ENCODE measurements around the gene CABYR. TPM values are rescaled to one million over a fixed set of nuclear protein-coding genes. Genes with fewer than 3 reads are reported as not detected.

CABYR gene, protein sequence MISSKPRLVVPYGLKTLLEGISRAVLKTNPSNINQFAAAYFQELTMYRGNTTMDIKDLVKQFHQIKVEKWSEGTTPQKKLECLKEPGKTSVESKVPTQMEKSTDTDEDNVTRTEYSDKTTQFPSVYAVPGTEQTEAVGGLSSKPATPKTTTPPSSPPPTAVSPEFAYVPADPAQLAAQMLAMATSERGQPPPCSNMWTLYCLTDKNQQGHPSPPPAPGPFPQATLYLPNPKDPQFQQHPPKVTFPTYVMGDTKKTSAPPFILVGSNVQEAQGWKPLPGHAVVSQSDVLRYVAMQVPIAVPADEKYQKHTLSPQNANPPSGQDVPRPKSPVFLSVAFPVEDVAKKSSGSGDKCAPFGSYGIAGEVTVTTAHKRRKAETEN
- 1 to 10 TPM; 1.3 to 3.3 (median 2.5) TPM for total RNA-seq

DNA sequence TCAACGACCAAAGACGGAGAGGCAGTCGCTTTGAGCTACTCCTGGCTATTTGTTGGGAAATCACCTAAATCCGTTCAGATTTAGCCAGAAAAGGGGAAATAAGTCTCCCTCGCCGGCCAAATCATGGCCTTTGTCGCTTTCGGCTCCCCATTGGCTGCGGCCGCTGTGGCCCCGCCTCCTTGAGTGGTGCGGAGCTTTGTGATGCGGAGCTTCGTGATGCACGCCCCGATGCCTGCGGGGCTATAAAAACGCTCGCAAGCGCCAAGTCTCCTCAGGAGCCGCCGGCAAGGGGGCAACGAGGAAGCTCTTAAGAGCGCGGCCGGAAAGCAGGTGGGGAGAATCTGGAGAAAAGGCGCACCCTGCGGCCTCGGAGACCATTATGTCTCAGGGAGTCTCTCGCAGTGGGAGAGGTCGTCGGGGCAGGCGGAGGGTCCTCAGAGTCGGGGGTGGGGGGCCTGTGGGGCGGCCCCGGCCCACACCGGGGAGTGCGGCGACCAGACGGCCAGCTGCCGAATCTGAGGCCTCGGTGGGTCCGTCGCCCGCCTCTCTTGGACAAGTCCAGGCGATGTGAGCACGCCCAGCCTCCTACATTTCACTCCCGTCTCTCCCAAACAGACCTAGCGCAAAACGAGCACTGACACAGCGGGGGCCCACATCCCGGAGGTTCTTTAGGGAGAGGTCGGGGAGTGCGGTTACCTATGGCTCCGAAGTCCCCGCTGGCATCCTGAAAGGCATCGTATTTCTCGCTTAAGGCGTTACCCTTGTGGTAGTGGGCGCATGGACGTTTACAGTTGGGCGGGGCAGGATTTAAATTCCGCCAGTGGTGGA, at the start of gene CABYR:
Gene CABYR (plus strand): TSS at position 274 of the 828 bp plus-strand sequence. CDS start 4,053 bp downstream, outside the sequence.
- no peaks in the 10 kb centered on the region for H3K36me3 ChIP-seq
- peak; percentile 93 for DNase-seq (ENCODE audit: extremely low spot score)
- under 1% methylated on average over 30 of the region's 63 CpGs for WGBS
- TF ChIP-seq, protein P1, sequence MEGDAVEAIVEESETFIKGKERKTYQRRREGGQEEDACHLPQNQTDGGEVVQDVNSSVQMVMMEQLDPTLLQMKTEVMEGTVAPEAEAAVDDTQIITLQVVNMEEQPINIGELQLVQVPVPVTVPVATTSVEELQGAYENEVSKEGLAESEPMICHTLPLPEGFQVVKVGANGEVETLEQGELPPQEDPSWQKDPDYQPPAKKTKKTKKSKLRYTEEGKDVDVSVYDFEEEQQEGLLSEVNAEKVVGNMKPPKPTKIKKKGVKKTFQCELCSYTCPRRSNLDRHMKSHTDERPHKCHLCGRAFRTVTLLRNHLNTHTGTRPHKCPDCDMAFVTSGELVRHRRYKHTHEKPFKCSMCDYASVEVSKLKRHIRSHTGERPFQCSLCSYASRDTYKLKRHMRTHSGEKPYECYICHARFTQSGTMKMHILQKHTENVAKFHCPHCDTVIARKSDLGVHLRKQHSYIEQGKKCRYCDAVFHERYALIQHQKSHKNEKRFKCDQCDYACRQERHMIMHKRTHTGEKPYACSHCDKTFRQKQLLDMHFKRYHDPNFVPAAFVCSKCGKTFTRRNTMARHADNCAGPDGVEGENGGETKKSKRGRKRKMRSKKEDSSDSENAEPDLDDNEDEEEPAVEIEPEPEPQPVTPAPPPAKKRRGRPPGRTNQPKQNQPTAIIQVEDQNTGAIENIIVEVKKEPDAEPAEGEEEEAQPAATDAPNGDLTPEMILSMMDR (IDR thresholded peaks at IDR 0.05), result no peak
- TF ChIP-seq EP300 (IDR thresholded peaks at IDR 0.05) (no peak), POLR2AphosphoS5 (IDR thresholded peaks at IDR 0.05) (peak; percentile 70 to 91), POLR2A (IDR thresholded peaks at IDR 0.05; ENCODE audit: low read depth) (peak; percentile 20)
- no peaks in the 10 kb centered on the region for H3K9me3 ChIP-seq
- H3K27me3 ChIP-seq, result no peaks in the 10 kb centered on the region
- H3K4me1 ChIP-seq, result peaks cover 0 to 18% (median 17%) of the 10 kb centered on the region in 4 donors
- peak within 1 kb of the TSS; percentile 48 to 68 (median 56) for H3K27ac ChIP-seq (replicated peaks in 1 of 4)
- H3K4me3 ChIP-seq, result peak within 1 kb of the TSS; percentile 58 to 75 (median 63)
- intact Hi-C loops (cut with DNase I), result no loop called here

DNA sequence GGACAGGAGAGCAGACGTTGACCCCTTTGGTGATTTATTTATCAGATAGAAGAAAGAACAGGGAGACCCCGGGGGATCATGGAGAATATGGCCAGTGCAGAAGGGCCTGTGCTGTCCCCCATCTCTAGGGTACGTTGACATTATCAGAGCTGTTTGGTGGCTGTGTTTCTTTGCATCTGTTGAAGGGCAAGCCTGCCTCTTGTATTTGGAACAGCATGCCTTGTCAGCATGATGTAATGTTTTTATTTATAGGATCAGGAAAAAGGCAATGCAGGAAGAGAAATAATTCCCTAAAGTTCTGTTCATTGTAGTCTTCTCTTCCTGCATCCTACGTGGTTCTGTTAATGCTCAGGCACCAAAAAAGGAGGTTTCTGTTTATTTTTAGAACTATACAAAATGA, 49.8 kb upstream of the CABYR start:
- H3K9me3 ChIP-seq, result no peaks in the 10 kb centered on the region
- intact Hi-C loops (cut with DNase I), result no loop called here
- peak; percentile 68 for DNase-seq (ENCODE audit: extremely low spot score)
- peaks cover 0 to 13% (median 9%) of the 10 kb centered on the region in 4 donors for H3K4me1 ChIP-seq
- no peak for TF ChIP-seq POLR2AphosphoS5 (IDR thresholded peaks at IDR 0.05)
- TF ChIP-seq POLR2A (IDR thresholded peaks at IDR 0.05; ENCODE audit: low read depth), result no peak
- H3K4me3 ChIP-seq, result no peak overlapping the region
- 41% methylated on average over 4 of the region's 4 CpGs for WGBS
- peaks cover 0 to 12% (median 3%) of the 10 kb centered on the region in 4 donors for H3K36me3 ChIP-seq
- H3K27me3 ChIP-seq, result no peaks in the 10 kb centered on the region
- no peak overlapping the region for H3K27ac ChIP-seq (replicated peaks in 1 of 4)

DNA sequence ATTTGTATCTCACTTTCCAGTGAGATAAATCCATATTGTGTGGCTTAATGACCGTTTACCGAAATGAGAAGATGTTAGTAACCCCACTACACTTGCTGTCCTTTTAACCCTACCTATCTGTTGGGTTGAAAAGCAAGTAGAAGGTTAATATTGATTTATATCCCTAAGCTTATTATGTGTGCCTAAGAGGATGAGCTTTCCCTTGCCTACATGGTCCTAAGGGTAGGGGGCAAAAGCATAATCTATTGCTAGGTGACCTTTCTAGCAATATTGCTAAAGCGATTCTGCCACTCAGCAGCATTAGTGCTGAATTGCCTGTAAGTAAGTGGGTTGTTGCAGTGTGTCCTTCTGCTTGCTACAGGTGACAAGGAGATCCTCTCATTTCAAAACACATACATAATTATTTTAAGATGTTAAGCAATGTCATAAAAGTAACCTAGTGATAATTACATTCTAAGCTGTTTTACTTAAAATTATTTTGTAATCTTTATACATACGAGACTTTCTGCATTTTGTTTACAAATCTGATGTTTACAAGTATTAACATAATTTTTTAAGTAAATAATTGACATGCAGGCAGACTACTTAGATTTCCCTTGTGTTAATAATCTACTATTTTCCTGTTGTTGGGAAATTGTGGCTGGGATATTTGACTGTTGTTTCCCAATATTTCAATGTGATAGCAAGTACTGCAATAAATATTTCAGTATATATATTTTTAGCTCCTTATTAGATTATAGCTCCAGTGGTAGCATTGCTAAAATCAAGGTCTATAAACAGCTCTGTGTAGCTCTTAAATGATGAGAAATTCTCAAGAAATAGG, 49.1 kb upstream of the CABYR start:
- no peak overlapping the region for H3K4me3 ChIP-seq
- TF ChIP-seq, protein P1 (IDR thresholded peaks at IDR 0.05), result no peak
- no peak for TF ChIP-seq POLR2AphosphoS5 (IDR thresholded peaks at IDR 0.05)
- no peak for TF ChIP-seq POLR2A (IDR thresholded peaks at IDR 0.05; ENCODE audit: low read depth)
- no peak for TF ChIP-seq EP300 (IDR thresholded peaks at IDR 0.05)
- no peaks in the 10 kb centered on the region for H3K27me3 ChIP-seq
- WGBS, result 76% methylated on average over 4 of the region's 4 CpGs
- H3K4me1 ChIP-seq, result peaks cover 0 to 13% (median 9%) of the 10 kb centered on the region in 4 donors
- intact Hi-C loops (cut with DNase I), result no loop called here
- DNase-seq (ENCODE audit: extremely low spot score), result peak; percentile 7
- H3K9me3 ChIP-seq, result no peaks in the 10 kb centered on the region
- H3K36me3 ChIP-seq, result peaks cover 0 to 5% (median 0%) of the 10 kb centered on the region in 4 donors
- no peak overlapping the region for H3K27ac ChIP-seq (replicated peaks in 1 of 4)

DNA sequence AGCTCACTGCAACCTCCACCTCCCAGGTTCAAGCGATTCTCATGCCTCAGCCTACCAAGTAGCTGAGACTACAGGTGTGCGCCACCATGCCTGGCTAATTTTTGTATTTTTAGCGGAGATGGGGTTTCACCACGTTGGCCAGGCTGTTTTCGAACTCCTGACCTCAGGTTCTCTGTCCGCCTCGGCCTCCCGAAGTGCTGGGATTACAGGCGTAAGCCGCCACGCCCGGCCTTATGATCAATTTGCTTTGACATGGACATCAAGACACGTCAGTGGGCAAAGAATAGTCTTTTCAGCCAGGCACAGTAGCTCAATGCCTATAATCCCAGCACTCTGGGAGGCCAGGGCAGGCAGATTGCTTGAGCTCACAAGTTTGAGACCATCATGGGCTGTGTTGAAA, 48.0 kb upstream of the CABYR start:
- H3K27ac ChIP-seq (replicated peaks in 1 of 4), result no peak overlapping the region
- no peak overlapping the region for H3K4me3 ChIP-seq
- peak; percentile 55 for DNase-seq (ENCODE audit: extremely low spot score)
- TF ChIP-seq POLR2A (IDR thresholded peaks at IDR 0.05; ENCODE audit: low read depth) (no peak), POLR2AphosphoS5 (IDR thresholded peaks at IDR 0.05) (no peak), EP300 (IDR thresholded peaks at IDR 0.05) (no peak)
- TF ChIP-seq, protein P1 (IDR thresholded peaks at IDR 0.05), result no peak
- 93% methylated on average over 13 of the region's 13 CpGs for WGBS
- no peaks in the 10 kb centered on the region for H3K9me3 ChIP-seq
- peaks cover 0 to 13% (median 9%) of the 10 kb centered on the region in 4 donors for H3K4me1 ChIP-seq
- peaks cover 0 to 14% (median 0%) of the 10 kb centered on the region in 4 donors for H3K36me3 ChIP-seq
- H3K27me3 ChIP-seq, result no peaks in the 10 kb centered on the region
- intact Hi-C loops (cut with DNase I), result no loop called here
